ENCODE measurements around the gene STIP1.

The STIP1 gene

DNA sequence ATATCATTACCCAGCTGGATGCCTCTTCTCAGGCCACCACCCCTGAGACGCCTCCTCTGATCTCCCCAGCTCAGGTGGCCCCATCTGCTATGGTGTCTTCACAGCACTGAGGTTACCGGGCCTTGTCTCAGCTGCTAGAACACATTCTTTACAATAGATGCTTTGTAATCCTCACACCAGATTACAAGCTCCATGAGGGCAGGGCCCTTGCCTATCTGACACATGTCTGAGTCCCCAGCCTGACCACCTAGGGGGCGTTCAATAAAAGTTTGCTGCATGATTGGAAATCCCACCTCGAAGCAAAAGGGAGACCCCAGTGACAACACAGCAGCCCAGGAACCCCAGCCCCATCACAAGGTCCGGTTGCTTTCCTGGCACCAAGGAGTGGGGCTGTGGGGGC, 22.0 kb upstream of the STIP1 start:
- H3K9ac ChIP-seq (ENCODE audit: low read length): no peak overlapping the region
- no peaks in the 10 kb centered on the region for H3K27me3 ChIP-seq (replicated peaks; ENCODE audit: insufficient read depth, low read length)
- H3K36me3 ChIP-seq (replicated peaks; ENCODE audit: insufficient read depth, low read length): no peaks in the 10 kb centered on the region
- peaks cover 4% of the 10 kb centered on the region for H3F3A ChIP-seq (ENCODE audit: insufficient read depth, low read length)
- TF ChIP-seq, protein P1, sequence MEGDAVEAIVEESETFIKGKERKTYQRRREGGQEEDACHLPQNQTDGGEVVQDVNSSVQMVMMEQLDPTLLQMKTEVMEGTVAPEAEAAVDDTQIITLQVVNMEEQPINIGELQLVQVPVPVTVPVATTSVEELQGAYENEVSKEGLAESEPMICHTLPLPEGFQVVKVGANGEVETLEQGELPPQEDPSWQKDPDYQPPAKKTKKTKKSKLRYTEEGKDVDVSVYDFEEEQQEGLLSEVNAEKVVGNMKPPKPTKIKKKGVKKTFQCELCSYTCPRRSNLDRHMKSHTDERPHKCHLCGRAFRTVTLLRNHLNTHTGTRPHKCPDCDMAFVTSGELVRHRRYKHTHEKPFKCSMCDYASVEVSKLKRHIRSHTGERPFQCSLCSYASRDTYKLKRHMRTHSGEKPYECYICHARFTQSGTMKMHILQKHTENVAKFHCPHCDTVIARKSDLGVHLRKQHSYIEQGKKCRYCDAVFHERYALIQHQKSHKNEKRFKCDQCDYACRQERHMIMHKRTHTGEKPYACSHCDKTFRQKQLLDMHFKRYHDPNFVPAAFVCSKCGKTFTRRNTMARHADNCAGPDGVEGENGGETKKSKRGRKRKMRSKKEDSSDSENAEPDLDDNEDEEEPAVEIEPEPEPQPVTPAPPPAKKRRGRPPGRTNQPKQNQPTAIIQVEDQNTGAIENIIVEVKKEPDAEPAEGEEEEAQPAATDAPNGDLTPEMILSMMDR (IDR thresholded peaks at IDR 0.05; ENCODE audit: low read length): no peak
- TF ChIP-seq EZH2 (optimal IDR thresholded peaks at IDR 0.05; ENCODE audit: low read depth, low read length): no peak
- TF ChIP-seq EZH2phosphoT487 (IDR thresholded peaks at IDR 0.05; ENCODE audit: low read length): no peak
- no peak overlapping the region for H3K4me3 ChIP-seq (ENCODE audit: low read length)
- no peak overlapping the region for H3K27ac ChIP-seq (ENCODE audit: low read length)
- H3K79me2 ChIP-seq (ENCODE audit: low read length): peaks cover 15% of the 10 kb centered on the region
- no peaks in the 10 kb centered on the region for H3K9me3 ChIP-seq (replicated peaks; ENCODE audit: insufficient read depth, low read length)
- H3K4me1 ChIP-seq (ENCODE audit: low read length): 0 out of 2 replicates have a peak, but pooled peaks cover 4% of the 10 kb centered on the region
- no peak overlapping the region for H3K4me2 ChIP-seq (ENCODE audit: low read depth, low read length)
- H4K20me1 ChIP-seq (ENCODE audit: insufficient read depth, low read length): no peaks in the 10 kb centered on the region
- no peak for DNase-seq
- H2AFZ ChIP-seq (ENCODE audit: low read length): no peak overlapping the region
- no peaks in the 10 kb centered on the region for H3K9me2 ChIP-seq (replicated peaks; ENCODE audit: insufficient read depth, low read length)

DNA sequence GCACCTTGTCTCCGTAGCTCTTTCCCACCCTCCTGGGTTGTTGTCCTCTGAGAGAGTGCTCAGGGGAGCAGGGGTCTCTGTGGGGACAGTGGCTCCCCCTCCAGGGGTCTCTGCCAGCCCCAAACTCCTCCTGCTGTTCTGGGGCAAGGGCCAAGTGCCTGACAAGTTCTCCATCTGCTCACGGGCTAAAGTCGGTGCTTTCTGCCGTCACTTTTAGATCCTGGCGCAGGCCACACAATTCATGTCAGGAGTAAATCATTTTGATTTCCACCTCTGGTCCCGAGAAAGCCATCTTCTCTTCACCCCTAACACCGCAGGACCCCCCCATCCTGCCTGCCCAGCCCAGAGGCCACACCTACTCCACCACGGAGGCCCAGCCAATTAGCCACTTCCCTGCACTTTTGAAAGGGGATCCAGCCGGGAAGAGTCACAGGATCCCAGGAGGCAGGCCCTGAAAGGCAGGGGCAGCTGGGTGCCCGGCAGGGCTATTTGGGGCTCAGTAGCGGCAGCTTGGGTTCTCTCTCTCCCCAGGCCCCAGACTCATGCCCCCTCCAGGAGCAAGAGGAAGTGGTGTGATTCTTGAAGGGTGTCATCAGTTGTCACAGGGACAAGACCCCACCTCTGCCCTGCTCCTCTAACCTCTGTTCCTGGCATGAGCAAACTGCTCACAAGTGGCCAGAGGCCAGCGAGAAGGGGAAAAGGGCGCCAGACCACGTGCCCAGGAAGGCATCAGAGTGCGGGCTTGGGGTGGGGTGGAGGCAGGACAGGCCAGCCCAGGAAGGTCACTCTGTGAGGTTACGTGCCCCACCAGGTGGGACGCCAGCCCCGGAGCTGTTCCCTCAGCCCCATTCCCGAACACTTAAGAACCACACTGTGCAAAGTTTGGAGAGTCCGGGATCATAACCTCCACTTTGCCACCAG, 21.3 kb upstream of the STIP1 start:
- no peak for DNase-seq
- peaks cover 15% of the 10 kb centered on the region for H3K79me2 ChIP-seq (ENCODE audit: low read length)

DNA sequence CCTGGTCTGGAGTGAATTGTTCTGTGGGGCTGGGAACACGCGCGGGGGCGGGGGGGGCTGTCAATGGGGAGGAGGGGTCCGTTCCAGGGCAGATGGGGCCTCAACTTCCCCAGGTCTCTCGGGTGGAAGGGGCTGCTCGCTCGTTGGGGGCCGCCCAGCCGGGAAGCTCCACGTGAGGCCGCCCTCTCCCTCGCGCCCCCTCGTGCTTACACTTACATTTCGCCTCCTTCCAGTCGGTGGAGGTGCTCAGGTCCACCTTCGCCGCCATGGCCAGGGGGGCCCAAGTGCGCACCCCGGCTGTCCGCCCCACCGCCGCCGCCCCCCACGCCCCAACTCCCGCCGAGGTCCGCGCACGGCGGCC, 20.5 kb upstream of the STIP1 start:
- 0 out of 2 replicates have a peak, but pooled peaks cover 4% of the 10 kb centered on the region for H3K4me1 ChIP-seq (ENCODE audit: low read length)
- H2AFZ ChIP-seq (ENCODE audit: low read length): peak overlapping the region; percentile 88
- H3K4me3 ChIP-seq (ENCODE audit: low read length): peak overlapping the region; percentile 74
- no peaks in the 10 kb centered on the region for H3K9me2 ChIP-seq (replicated peaks; ENCODE audit: insufficient read depth, low read length)
- no peaks in the 10 kb centered on the region for H3K9me3 ChIP-seq (replicated peaks; ENCODE audit: insufficient read depth, low read length)
- H3K9ac ChIP-seq (ENCODE audit: low read length): peak overlapping the region; percentile 75
- H3K27me3 ChIP-seq (replicated peaks; ENCODE audit: insufficient read depth, low read length): no peaks in the 10 kb centered on the region
- H3F3A ChIP-seq (ENCODE audit: insufficient read depth, low read length): peaks cover 4% of the 10 kb centered on the region
- DNase-seq: no peak
- H3K79me2 ChIP-seq (ENCODE audit: low read length): peaks cover 15% of the 10 kb centered on the region
- peak overlapping the region; percentile 83 for H3K4me2 ChIP-seq (ENCODE audit: low read depth, low read length)
- TF ChIP-seq, protein P1 (IDR thresholded peaks at IDR 0.05; ENCODE audit: low read length): no peak
- TF ChIP-seq EZH2phosphoT487 (IDR thresholded peaks at IDR 0.05; ENCODE audit: low read length) (no peak), EZH2 (optimal IDR thresholded peaks at IDR 0.05; ENCODE audit: low read depth, low read length) (no peak)
- no peak overlapping the region for H3K27ac ChIP-seq (ENCODE audit: low read length)
- no peaks in the 10 kb centered on the region for H4K20me1 ChIP-seq (ENCODE audit: insufficient read depth, low read length)
- H3K36me3 ChIP-seq (replicated peaks; ENCODE audit: insufficient read depth, low read length): no peaks in the 10 kb centered on the region

More for the DNA sequence above, 21.3 kb upstream of the STIP1 start:
- TF ChIP-seq, protein P1 (IDR thresholded peaks at IDR 0.05; ENCODE audit: low read length): no peak
- TF ChIP-seq EZH2 (optimal IDR thresholded peaks at IDR 0.05; ENCODE audit: low read depth, low read length): no peak
- TF ChIP-seq EZH2phosphoT487 (IDR thresholded peaks at IDR 0.05; ENCODE audit: low read length): no peak
- Histone ChIP-seq H3F3A (ENCODE audit: insufficient read depth, low read length) (peaks cover 4% of the 10 kb centered on the region), H3K4me1 (ENCODE audit: low read length) (0 out of 2 replicates have a peak, but pooled peaks cover 4% of the 10 kb centered on the region), H3K9me2 (replicated peaks; ENCODE audit: insufficient read depth, low read length) (no peaks in the 10 kb centered on the region), H4K20me1 (ENCODE audit: insufficient read depth, low read length) (no peaks in the 10 kb centered on the region), H3K9ac (ENCODE audit: low read length) (no peak overlapping the region), H3K4me2 (ENCODE audit: low read depth, low read length) (peak overlapping the region; percentile 83), H3K36me3 (replicated peaks; ENCODE audit: insufficient read depth, low read length) (no peaks in the 10 kb centered on the region), H3K4me3 (ENCODE audit: low read length) (peak overlapping the region; percentile 74), H3K9me3 (replicated peaks; ENCODE audit: insufficient read depth, low read length) (no peaks in the 10 kb centered on the region), H2AFZ (ENCODE audit: low read length) (no peak overlapping the region), H3K27ac (ENCODE audit: low read length) (no peak overlapping the region), H3K27me3 (replicated peaks; ENCODE audit: insufficient read depth, low read length) (no peaks in the 10 kb centered on the region)

All from MM.1S (cell line).